Measurements from ENCODE around the gene TBC1D13. TPM values are rescaled to one million over a fixed set of nuclear protein-coding genes. Genes with fewer than 3 reads are reported as not detected.
A peak's percentile ranks its signal among the peaks of the same experiment; 100 is the strongest.

Gene TBC1D13
- total and polyA plus RNA-seq, 2 of the 13 experiments (the other 11 are each of a cell fraction or from before 2014, with no cell fraction given): 17.9 to 19.7 TPM

DNA sequence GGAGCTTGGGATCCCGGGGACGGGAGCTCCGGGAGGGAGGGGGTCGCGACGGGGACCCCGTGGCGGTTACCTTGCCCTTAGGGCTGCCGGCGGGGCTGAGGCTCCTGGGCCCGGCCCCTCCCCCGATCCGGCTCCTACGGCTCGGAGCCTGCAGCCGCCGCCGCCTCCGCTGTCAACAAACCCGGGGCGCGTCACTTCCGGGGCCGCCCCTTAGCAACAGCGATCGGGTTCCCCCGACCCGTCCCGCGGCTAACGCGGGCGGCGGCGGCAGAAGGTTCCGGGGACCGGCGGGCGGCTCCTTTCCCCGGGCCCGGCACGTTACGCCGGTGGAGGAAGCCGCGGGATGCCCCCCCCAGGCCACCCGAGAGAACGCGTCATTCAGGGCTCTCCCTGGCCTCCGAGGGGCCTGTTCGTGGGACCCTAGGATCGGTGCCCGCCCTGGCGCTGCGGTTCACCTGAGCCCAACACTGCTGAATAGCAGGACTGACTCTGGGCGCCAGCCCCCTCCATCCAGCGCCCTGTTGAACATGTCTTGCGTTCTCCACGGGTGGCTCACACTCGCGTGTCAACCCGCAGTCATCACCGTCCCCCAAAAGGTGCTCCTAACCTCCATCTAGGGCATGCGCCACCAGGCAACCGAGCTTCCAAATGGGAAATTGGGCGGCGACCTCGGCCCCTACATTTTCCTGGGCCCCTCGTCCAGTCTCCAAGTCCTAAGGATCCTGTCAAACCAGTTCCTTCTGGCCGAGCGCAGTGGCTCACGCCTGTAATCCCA lies 15.1 kb upstream of the TBC1D13 start, which contains the start of gene ZER1 (continued):
- TF ChIP-seq, protein P1, sequence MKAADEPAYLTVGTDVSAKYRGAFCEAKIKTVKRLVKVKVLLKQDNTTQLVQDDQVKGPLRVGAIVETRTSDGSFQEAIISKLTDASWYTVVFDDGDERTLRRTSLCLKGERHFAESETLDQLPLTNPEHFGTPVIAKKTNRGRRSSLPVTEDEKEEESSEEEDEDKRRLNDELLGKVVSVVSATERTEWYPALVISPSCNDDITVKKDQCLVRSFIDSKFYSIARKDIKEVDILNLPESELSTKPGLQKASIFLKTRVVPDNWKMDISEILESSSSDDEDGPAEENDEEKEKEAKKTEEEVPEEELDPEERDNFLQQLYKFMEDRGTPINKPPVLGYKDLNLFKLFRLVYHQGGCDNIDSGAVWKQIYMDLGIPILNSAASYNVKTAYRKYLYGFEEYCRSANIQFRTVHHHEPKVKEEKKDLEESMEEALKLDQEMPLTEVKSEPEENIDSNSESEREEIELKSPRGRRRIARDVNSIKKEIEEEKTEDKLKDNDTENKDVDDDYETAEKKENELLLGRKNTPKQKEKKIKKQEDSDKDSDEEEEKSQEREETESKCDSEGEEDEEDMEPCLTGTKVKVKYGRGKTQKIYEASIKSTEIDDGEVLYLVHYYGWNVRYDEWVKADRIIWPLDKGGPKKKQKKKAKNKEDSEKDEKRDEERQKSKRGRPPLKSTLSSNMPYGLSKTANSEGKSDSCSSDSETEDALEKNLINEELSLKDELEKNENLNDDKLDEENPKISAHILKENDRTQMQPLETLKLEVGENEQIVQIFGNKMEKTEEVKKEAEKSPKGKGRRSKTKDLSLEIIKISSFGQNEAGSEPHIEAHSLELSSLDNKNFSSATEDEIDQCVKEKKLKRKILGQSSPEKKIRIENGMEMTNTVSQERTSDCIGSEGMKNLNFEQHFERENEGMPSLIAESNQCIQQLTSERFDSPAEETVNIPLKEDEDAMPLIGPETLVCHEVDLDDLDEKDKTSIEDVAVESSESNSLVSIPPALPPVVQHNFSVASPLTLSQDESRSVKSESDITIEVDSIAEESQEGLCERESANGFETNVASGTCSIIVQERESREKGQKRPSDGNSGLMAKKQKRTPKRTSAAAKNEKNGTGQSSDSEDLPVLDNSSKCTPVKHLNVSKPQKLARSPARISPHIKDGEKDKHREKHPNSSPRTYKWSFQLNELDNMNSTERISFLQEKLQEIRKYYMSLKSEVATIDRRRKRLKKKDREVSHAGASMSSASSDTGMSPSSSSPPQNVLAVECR (CRISPR knock-in tag; IDR thresholded peaks at IDR 0.05; ENCODE audit: borderline replicate concordance): peak; percentile 97
- TF ChIP-seq ZNF687 (CRISPR knock-in tag; IDR thresholded peaks at IDR 0.05) (peak; percentile 95), ATRX (CRISPR knock-in tag; IDR thresholded peaks at IDR 0.05; ENCODE audit: borderline replicate concordance) (no peak; the same call in 1 of the 2 replicates), MTF1 (CRISPR knock-in tag; IDR thresholded peaks at IDR 0.05) (no peak), FOXK1 (CRISPR knock-in tag; IDR thresholded peaks at IDR 0.05; ENCODE audit: borderline replicate concordance, low read depth) (peak; percentile 98), ZNF7 (CRISPR knock-in tag; IDR thresholded peaks at IDR 0.05) (0 out of 2 replicates have a peak, but pooled peaks have one; percentile 19), HDAC6 (IDR thresholded peaks at IDR 0.05; ENCODE audit: low read depth, low read length) (no peak), SUZ12 (IDR thresholded peaks at IDR 0.05; ENCODE audit: low read depth, low read length) (no peak), TAF15 (IDR thresholded peaks at IDR 0.05; ENCODE audit: low read depth, low read length, poor library complexity, severe bottlenecking) (peak; percentile 86), KLF9 (CRISPR knock-in tag; IDR thresholded peaks at IDR 0.05; ENCODE audit: low read depth) (no peak), KDM5B (CRISPR knock-in tag; IDR thresholded peaks at IDR 0.05; ENCODE audit: borderline replicate concordance) (no peak; the same call in 1 of the 2 replicates), ZSCAN22 (CRISPR knock-in tag; IDR thresholded peaks at IDR 0.05) (no peak), BCL6 (CRISPR knock-in tag; IDR thresholded peaks at IDR 0.05) (peak; percentile 79), ZNF543 (CRISPR knock-in tag; IDR thresholded peaks at IDR 0.05) (0 out of 2 replicates have a peak, but pooled peaks have one; percentile 36), MIER2 (CRISPR knock-in tag; IDR thresholded peaks at IDR 0.05) (no peak), ZBTB42 (CRISPR knock-in tag; IDR thresholded peaks at IDR 0.05) (no peak)
- TF ChIP-seq, protein P2, sequence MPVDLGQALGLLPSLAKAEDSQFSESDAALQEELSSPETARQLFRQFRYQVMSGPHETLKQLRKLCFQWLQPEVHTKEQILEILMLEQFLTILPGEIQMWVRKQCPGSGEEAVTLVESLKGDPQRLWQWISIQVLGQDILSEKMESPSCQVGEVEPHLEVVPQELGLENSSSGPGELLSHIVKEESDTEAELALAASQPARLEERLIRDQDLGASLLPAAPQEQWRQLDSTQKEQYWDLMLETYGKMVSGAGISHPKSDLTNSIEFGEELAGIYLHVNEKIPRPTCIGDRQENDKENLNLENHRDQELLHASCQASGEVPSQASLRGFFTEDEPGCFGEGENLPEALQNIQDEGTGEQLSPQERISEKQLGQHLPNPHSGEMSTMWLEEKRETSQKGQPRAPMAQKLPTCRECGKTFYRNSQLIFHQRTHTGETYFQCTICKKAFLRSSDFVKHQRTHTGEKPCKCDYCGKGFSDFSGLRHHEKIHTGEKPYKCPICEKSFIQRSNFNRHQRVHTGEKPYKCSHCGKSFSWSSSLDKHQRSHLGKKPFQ (CRISPR knock-in tag; IDR thresholded peaks at IDR 0.05; ENCODE audit: insufficient replicate concordance): peak; percentile 15
- TF ChIP-seq, protein P3, sequence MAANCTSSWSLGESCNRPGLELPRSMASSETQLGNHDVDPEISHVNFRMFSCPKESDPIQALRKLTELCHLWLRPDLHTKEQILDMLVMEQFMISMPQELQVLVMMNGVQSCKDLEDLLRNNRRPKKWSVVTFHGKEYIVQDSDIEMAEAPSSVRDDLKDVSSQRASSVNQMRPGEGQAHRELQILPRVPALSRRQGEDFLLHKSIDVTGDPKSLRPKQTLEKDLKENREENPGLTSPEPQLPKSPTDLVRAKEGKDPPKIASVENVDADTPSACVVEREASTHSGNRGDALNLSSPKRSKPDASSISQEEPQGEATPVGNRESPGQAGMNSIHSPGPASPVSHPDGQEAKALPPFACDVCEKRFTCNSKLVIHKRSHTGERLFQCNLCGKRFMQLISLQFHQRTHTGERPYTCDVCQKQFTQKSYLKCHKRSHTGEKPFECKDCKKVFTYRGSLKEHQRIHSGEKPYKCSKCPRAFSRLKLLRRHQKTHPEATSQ (CRISPR knock-in tag; IDR thresholded peaks at IDR 0.05; ENCODE audit: borderline replicate concordance): 0 out of 2 replicates have a peak, but pooled peaks have one; percentile 33
